Activated CD4-positive, alpha-beta T cell treated with anti-CD3 and anti-CD28 coated beads, Interleukin-2, Interleukin-6, amounts not matched to agents 100 ng/mL and 50 ng/mL, durations not matched to agents 16 hours and 8 hours (primary cell): ENCODE measurements around the gene INPP4B.
A peak's percentile ranks its signal among the peaks of the same experiment; 100 is the strongest.
"Not testable (repeated sequence)": the region's sequence is repeated elsewhere in the genome, so short reads cannot be mapped to it uniquely, and the experiment has no call there.

ENCODE experiments used
- DNase-seq: peaks from one replicate; pipeline ENCODE4 v3.0.0-alpha.2; 2020

The INPP4B gene

DNA sequence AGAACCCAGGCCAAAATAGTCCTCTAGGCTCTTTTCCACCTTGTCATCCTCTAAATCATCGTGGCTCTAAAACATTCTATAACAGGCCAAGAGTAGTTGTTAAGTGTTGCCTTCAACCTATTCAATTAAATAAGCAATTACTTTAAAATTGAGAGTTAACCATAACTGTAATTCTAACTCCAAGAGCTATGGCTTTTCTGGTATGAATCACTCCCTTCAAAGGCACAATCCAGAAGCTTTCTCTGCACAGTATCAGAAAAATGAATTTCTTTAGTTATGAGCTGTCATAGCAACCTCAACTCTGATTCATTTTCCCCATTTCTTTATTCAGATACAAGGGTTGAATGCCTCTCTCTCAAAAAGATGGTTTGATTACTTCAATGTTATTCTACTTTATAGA, 21.7 kb downstream of the INPP4B start:
- DNase-seq, result peak; percentile 53

DNA sequence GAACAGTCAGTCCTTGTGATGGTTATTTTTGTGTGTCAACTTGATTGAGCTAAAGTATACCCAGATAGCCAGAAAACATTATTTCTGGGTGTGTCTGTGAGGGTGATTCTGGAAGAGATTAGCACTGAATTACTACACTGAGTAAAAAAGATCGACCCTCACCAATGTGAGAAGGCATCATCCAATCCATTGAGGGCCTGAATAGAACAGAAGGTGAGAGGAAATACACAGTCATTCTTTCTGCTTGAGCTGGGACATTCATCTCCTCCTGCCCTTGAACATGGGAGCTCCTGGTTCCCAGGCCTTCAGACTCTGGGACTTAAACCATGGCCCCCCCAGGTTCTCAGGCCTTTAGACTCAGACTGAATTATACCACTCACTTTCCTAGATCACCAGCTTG, 22.3 kb downstream of the INPP4B start:
- no peak for DNase-seq

DNA sequence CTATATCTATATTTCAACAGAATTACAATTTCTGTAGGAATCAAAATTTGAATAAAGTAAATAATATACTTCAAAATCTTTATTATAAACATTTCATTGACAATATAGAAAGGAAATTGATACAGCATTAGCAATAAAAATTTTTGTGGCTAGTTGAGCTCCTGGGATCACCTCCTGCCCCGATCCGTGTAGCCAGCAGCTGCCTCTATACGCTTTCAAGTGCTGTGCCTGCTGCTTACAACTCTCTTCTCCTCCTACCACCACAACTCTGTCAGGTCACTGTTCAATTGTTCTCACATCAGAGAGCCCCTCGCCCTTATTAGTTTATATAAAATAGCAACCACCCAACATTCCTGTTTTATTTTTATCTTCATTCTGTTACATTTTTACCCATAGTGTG, 27.6 kb downstream of the INPP4B start:
- no peak for DNase-seq

DNA sequence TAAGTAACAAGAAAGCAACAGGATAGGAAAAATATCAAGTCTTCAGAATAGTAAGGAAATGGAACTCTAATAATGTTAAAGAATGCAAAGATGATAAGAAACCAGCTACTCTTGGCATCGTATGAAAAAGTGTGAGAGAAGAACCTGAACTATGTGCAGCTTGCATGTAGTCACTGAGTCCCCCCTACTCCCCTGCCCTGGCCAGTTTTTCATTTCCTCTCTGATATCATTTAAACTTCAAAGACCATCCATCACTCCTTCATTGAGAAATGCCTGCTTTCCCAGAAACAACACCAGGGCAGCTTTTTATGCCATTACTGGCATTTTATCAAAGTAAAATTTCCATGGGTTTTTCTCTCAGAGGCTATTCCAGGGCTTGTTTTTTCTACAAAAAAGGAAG, 28.1 kb downstream of the INPP4B start:
- no peak for DNase-seq

DNA sequence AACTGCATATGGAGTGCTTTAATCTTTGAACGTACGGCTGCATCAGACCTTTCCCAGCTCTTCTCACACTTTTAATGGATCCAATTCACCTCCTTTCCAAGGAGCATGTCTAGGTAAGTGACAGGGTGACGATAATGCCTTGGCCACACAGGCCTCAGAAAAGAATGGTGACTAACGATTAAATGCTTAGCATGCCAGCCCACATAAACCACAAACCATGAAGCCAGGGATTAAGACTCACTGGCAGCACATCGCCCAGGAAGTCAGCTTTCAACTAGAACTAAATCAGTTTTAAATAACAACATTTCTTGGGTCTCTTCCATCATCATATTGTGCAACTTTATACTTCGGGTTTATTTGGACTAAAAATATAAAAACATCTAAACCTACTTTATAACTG, 28.7 kb downstream of the INPP4B start:
- peak; percentile 65 for DNase-seq

DNA sequence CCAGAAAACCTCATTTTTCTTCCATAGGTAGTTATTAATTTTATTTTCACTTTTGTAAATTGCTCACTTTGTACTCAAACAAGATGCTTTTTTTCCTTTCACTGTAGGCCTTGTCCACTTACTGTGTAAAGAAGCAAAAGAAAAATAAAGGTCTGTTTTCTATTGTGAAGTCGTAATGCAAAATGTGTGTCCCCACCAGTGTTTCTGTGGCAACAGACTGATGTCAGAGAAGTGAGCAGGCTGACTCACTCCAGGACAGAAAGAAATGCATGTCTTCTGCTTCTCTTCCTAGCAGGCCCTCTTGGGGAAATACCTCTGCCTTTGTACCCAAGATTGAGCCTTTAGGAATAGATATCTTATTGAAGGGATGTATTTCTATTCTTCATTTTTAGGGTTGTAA, 30.3 kb downstream of the INPP4B start:
- peak; percentile 68 for DNase-seq

DNA sequence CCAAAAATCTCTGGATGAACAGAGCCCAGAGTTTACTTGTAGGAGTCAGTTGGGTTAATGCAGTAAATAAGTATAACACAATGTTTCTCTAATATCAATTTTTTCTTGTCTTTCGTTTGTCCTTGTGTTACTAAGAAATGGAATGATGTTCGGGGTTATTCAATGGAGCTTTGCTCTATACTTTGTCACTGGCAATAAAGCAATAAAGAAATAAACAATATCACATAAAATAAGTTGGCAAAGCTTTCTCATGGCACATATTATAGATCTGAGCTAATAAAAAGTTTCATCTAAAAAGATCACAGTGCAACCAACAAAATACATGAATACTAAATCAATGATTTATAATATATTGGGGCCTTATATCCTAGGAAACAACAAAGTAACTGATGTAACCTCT, 32.7 kb downstream of the INPP4B start:
- no peak for DNase-seq

DNA sequence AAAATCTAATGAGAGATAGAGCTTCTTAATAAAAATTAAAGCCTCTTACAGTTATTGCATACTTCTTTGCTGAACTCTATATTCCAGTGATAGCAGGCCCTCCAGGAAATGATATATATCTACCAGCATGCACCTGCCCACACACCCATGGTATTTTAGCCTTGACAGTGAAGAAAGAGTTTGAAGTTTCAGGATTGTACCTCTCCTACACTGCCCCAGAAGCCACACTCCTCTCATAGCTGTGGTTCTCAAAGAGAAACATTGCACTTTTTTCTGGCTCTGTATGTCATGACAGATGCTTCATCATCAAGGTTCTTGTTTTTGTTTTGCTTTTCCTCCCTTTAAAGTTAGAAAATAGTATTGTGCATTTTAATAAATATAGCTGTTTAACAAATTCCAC, 34.0 kb downstream of the INPP4B start:
- DNase-seq, result no peak

DNA sequence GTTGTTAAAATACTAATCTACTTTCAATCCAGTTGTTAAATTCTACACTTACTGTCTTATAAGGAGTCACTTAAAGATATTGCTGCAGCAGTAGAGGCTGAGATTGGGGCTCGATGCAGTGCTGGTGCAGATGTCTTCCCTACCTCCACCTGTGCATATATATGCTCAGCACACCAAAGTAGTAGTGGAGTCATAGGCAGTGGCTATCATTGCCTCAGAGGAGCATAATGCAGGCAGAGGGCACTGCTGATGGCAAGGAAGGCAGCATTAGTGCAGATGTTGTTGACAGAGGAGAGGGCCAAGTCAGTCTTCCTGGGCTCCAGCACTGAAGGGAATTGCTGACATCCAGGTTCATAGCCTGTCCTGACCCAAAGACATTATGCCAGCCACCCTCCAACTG, 35.1 kb downstream of the INPP4B start:
- DNase-seq, result no peak

DNA sequence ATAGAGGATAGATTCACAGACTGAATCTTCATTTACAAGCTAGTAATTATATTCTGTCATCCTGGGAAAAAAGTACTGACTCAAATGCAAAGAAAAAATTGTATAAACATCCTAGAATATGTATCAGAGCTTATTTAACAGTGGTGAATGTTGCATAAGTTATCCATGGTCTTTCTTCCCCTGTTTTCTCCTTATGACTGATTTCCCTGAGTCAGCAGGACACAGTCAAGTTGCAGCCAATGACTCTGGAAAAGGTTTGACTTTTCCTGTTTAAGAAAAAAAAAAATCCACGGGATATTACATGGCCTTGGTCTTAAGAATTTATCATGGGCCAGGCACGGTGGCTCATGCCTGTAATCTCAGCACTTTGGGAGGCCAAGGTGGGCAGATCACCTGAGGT, 36.5 kb downstream of the INPP4B start:
- DNase-seq, result no peak

DNA sequence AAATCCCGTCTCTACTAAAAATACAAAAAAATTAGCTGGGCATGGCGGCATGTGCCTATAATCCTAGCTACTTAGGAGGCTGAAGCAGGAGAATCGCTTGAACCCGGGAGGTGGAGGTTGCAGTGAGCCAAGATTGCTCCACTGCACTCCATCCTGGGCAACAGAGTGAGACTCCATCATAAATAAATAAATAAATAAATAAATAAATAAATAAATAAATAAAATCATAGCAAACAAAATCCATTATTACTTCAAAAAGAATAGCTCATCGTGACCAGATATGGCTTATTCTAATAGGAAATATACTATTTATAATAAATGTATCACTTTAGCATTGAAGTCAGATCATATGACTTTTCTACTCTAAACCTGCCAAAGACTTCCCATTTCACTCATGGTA, 42.2 kb downstream of the INPP4B start:
- not testable (repeated sequence) for DNase-seq

DNA sequence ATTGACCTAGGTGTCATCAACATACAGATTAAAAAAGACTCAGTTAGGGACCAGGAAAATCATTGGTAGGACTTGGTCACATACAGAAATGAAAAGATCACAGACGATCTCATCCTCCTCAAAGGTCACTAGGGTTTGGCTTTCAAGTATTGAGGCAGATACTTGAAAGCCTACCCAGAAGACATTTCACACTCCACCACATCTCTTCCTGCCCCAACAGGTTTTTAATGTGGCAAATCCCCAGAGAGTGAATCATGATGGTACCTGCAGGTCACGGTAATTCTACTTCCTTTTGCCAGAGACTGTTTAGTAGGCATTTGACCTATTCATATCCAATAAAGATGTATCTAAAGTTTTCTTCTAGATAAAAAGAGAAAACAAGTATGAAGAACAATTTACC, 44.1 kb downstream of the INPP4B start:
- DNase-seq, result no peak

DNA sequence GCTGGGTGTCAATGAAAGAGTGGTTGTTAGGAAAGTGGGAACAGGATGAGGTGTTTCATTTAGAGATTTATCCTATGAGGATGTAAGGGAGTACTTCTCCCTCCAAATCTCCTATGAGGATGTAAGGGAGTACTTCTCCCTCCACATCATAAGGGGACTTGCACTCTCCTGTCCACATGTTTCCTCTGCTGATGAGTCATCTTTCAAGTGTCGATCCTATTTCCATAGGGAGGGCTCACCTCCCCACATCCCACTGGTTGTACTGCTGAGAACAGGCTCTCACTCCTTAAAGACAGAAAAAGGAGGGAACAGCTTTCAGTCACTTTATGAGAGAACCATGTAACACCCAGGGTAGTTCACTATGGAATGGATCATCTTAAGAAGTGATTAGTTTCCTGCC, 65.0 kb downstream of the INPP4B start:
- DNase-seq, result no peak

DNA sequence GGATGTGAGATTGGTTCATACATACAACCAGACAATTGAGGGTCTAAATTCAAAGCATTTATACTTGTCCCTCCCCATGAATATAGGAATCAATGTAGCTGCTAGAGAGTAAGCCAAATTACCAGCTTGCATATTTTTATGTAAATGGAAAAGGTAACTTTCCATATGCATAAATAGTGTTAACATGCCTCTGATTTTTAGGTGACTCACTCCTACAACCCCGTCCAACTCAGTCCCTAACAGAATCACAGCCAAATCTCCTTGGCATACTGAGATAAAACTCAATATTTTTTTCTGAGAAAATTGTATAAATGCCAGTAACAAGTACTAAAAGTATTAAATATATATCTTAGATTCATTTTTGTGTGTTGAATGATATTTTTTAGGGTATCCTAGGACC, 67.2 kb downstream of the INPP4B start:
- no peak for DNase-seq

DNA sequence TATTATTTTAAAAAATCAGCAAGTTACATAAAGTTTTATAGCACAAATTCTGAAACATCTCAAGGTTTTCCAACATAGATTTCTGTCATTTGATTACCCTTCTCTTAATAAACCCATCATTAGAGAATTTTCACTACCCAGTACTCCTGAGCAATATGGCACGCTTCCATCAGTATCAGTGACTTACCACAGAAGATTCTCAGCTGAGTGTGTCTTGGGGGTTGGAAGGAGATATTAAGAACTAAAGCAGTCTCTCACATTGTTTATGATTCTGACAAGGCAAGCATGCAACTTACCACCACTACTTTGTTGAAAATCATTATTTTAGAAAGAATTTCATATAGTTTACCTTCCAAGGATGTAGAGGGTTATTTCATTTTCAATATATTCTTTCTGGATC, 67.7 kb downstream of the INPP4B start:
- no peak for DNase-seq

DNA sequence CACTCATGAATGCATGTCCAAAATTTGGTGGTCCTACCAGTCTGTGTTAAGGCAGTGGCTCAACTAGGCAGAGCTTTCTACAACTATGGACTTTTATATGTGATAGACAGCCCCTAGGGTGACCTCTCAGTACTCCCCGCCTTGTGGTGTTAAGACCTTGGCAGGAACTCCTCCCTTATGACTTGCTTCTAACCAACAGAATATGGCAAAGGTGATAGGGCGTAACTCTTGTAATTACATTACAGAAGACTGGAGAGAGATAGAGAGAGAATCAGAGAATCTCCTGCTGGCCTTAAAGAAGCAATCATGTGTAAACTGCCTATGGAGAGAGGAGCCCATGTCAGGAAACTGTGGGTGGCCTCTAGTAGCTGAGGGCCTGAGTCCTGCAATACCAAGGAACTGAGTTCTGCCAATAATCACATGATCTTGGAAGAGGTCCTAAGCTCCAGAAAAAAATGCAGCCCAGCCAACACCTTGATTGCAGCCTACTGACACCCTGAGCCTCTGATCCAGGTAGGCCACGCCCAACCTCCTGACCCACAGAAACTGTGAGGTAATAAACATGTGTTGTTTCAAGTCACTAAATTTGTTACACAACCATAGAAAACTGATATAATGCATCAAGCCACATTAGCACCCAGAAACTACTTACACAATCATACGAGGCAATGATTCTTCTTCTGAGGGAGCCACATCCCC, 68.9 kb downstream of the INPP4B start:
- no peak for DNase-seq

DNA sequence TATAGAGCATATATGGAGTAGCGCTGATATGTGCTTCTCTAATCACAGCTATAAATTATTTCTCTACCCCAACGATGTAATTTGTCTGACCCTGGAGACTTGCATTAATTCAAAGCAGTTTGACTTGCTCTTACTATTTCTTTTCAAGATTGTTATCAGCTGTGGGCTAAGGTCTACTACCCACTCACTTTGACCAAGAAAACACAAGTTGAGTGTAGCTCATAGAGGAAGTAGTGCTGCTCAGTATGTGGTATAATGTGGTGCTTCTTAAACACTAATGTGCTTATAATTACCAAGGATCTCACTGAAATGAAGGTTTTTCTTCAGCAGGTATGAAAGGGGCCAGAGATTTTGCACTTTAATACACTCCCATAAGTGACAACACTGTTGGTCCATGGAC, 70.1 kb downstream of the INPP4B start:
- no peak for DNase-seq

DNA sequence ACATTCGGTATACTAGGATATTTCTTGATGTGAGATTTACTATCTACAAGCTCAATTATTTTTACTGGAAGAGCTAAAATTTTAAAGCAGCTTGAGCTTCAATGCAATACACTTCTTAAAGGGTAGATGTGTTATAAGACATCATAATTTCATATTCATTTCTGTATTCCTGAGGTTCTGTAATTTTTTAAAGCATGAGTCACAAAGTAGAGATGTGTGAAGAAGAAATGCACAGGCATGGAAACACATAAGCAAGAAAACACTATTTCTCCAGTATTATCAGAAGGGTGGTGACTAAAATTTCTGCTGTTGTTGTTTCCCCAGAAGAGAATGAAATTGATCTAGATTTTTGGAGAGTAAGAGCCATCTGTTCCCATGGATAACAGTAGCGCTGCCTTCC, 72.6 kb downstream of the INPP4B start:
- no peak for DNase-seq

DNA sequence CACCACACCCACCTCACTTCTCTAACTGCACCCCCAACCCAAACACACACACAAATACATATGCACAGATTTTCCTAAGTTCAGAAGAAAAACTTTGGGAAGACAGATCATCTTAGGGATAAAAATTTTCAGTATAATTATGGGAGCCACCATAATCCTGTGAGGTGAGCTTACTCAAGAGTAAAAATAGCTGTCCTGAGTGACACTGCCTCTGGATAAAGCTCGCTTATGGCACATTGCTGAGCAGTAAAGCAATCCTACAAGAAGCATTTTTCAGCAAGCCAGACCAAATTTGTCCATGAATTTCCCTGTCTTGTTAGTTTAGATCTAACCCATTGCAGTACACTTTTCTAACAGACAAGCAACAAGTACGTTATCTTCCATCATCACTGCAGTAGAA, 83.8 kb downstream of the INPP4B start:
- DNase-seq, result no peak

DNA sequence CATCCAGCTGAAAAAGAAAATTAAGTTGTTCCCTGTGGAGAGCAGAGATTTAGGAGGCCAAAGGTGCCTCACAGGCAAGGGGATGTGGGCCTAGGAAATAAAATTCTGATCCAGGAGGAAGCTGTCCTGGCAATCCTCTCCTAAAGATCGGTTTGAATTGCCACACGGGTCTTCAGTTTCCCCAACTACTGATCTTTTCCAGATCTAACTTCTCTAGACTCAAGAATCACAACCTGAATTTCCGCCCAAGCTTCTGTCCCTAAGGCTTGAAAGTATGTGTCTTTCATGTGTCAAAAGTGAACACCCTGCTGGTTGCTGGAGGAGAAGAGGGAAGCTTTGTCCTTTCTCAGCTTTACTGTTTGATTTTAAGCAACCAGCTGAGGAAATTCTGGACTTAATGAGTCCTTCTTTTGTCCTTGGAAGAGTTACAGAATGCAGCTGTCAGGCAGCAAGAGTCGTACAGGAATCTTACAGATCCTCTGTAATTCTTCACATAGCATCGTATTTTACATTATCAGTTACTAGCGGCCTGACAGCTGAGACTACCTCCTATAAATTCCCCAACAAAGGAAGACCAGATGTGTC, 93.8 kb downstream of the INPP4B start:
- no peak for DNase-seq

DNA sequence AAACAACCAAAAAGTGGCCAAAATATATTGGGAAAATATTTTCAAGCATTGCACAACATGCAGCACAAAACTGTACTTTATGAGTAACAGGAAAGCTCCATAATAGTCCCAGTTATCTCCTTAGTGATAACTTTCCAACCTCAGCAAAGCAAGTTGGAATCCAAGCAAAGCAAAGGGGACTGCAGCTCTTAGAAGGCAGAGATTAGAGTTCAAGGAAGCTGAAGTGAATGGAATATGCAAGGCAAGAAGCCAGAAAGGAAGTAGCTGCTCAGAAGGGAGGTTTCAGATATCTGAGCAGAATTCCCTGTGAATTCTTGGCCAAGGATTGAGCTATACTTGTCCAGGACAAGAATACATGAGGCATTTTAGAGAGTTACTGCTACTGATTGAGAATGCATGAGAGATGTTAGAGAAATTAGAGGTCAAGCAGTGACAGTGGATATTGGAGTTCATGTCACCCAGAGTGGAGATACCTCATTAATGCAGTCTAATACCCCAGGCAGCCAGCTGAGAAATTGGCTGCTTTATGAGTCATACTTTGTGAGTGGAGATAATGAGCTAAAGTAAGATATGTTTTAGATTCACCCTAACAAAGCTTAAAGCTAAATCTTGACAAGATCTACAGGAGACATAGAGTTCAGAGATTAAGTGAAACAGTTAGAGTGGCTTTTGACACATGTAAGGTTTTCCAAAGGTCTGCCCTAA, 102.8 kb downstream of the INPP4B start:
- DNase-seq, result no peak

DNA sequence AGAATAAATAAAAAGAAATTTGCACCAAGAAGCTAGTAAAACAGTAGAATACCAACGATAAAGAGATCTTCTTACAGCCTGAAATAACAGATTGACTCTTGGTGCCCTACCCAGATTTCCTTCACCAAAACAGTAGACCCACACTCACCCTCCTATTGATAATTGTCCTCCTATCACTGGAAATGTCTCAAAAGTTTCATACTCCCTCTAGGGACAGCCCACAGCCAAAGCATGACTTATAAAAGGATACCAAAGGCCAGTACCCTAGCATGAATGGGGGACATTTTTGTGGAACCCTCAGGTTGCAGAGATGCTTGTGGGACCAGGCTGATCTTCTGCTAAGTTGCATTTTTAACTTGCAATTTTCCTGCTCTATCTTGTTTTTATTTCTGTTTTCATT, 104.1 kb downstream of the INPP4B start:
- no peak for DNase-seq

DNA sequence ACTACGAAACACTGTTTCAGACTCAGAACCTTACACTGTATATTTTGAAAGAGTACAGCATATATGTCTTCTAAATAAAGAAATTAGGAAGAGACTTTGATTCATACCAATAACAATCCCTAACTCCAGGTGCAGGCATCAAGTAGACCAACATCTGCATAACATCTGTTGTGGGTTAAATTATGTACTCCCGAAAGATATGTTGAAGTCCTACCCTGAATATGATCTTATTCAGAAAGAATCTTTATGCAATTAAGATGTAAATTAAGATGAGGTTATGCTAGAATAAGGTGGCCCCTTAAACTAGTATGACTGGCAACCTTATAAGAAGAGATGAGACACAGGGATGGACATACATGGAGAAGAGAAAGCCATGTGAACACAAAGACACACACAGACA, 117.9 kb downstream of the INPP4B start:
- no peak for DNase-seq

DNA sequence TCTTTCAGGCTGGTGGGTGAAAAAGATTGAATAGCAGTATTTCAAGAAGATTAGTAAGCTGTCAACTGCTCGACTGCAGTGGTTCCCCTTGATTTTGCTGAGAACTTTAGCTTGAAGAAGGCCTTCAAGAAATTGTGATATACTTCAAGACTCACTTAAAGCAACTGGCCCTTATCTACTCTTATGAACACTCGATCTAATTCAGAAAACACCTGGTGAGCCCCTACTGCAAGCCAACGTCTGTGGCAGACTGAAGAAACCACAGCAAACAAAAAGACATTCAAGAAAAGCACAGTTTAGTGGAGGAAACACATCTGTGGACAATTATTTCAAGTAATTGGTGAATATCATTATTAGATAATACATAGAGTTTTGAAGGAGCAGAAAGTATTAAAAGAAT, 119.0 kb downstream of the INPP4B start:
- no peak for DNase-seq

DNA sequence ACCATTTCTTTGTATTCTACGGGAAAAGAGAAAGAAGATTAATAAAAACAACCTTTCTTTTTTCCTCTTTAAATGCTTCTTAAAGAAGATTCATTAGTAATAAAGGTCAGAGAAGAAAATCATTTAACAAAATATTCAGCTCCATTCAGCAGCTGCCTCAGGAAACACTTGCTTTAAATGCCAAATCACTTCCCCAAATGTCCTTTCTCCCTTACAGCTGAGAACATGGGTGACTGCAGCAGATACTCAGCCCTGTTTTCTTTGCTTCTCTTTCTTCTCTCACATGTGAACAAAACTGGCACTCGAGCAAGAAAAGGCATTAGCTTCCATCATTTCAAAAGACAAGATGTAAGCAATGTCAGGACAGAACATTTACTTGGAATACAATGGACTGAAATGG, 120.2 kb downstream of the INPP4B start:
- DNase-seq, result no peak
